Panc1 (cell line): ENCODE results near the gene ERAL1.

Experiments used
- POLR2AphosphoS5 ChIP-seq: IDR thresholded peaks from 2 replicates; pipeline ENCODE4 v1.6.1; 2012; ENCODE audit warnings: mild to moderate bottlenecking, low read depth, low read length, moderate library complexity
- SIN3A ChIP-seq: IDR thresholded peaks from 2 replicates; pipeline ENCODE4 v1.6.1; 2012; ENCODE audit warnings: low read depth, mild to moderate bottlenecking, low read length, moderate library complexity, borderline replicate concordance; ENCODE audit not compliant: insufficient read depth
- TCF7L2 ChIP-seq: IDR thresholded peaks from 2 replicates; pipeline ENCODE4 v1.6.1; 2011; ENCODE audit warnings: mild to moderate bottlenecking, low read depth, low read length, inconsistent platforms
- TF ChIP-seq, protein P1 (sequence below): fragments of 450-650 bp; IDR thresholded peaks from 2 replicates; pipeline ENCODE4 v1.5.1; 2017; ENCODE audit warnings: mild to moderate bottlenecking
- TF ChIP-seq, protein P2 (sequence below), 2 experiments: IDR thresholded peaks; 2 replicates each; pipeline ENCODE4 v1.6.1; 2011 to 2012; ENCODE audit warnings: low read depth in 2 of 2, control low read depth in 1 of 2, low read length in 1 of 2, mild to moderate bottlenecking in 1 of 2, moderate library complexity in 1 of 2; ENCODE audit not compliant: insufficient read depth in 1 of 2

DNA sequence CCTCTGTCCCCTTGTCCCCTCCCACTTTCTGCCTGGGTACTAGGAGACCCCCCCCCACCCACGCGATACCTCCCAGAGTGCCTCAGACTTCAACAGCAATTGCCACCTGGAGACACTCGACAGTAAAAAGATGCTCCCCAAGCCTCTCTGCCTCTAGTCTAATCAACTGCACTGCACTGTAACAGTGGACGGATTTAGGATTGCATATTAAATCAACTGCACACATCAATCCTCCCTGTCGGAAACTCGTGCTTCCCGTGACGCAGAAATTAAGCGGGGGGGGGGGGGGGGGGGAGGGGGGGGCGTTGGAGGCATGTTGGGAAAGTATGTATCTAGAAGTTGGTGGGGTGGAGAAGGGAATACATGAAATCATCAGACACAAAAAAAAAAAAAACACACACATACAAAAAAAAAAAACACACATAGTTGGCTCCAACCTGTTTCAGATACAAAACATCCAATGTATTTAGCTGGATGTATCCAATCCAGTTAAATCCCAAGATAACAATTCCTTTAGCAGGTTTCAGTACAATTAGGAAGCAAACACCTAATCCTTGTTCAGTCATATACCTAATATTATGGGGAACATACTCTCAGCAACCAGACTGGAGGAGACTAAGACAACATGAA lies 42.0 kb upstream of the ERAL1 start:
- TF ChIP-seq, protein P1, sequence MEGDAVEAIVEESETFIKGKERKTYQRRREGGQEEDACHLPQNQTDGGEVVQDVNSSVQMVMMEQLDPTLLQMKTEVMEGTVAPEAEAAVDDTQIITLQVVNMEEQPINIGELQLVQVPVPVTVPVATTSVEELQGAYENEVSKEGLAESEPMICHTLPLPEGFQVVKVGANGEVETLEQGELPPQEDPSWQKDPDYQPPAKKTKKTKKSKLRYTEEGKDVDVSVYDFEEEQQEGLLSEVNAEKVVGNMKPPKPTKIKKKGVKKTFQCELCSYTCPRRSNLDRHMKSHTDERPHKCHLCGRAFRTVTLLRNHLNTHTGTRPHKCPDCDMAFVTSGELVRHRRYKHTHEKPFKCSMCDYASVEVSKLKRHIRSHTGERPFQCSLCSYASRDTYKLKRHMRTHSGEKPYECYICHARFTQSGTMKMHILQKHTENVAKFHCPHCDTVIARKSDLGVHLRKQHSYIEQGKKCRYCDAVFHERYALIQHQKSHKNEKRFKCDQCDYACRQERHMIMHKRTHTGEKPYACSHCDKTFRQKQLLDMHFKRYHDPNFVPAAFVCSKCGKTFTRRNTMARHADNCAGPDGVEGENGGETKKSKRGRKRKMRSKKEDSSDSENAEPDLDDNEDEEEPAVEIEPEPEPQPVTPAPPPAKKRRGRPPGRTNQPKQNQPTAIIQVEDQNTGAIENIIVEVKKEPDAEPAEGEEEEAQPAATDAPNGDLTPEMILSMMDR = no peak
- TF ChIP-seq POLR2AphosphoS5 (no peak), SIN3A (no peak; the same call in 1 of the 2 replicates), TCF7L2 (no peak)
- TF ChIP-seq, protein P2, sequence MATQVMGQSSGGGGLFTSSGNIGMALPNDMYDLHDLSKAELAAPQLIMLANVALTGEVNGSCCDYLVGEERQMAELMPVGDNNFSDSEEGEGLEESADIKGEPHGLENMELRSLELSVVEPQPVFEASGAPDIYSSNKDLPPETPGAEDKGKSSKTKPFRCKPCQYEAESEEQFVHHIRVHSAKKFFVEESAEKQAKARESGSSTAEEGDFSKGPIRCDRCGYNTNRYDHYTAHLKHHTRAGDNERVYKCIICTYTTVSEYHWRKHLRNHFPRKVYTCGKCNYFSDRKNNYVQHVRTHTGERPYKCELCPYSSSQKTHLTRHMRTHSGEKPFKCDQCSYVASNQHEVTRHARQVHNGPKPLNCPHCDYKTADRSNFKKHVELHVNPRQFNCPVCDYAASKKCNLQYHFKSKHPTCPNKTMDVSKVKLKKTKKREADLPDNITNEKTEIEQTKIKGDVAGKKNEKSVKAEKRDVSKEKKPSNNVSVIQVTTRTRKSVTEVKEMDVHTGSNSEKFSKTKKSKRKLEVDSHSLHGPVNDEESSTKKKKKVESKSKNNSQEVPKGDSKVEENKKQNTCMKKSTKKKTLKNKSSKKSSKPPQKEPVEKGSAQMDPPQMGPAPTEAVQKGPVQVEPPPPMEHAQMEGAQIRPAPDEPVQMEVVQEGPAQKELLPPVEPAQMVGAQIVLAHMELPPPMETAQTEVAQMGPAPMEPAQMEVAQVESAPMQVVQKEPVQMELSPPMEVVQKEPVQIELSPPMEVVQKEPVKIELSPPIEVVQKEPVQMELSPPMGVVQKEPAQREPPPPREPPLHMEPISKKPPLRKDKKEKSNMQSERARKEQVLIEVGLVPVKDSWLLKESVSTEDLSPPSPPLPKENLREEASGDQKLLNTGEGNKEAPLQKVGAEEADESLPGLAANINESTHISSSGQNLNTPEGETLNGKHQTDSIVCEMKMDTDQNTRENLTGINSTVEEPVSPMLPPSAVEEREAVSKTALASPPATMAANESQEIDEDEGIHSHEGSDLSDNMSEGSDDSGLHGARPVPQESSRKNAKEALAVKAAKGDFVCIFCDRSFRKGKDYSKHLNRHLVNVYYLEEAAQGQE (IDR thresholded peaks at IDR 0.05; ENCODE audit: insufficient read depth in 1 of 2, low read depth in 2 of 2, low read length in 1 of 2) = no peak
